DND-41 (cell line): ENCODE data around the gene PFN1.

Experiments
- ATAC-seq: fragments of 200-7000 bp; cut with Tn5 transposase; 3 replicates; pipeline ENCODE4 v1.9.1; 2021; ENCODE audit warnings: low read depth; ENCODE audit not compliant: insufficient read depth
- DNase-seq: peaks from one replicate; pipeline ENCODE4 v3.0.0-alpha.2; 2020
- H2AFZ ChIP-seq: 2 replicates; pipeline ENCODE4 v1.6.0; 2012; ENCODE audit warnings: low read depth, low read length
- H3K27ac ChIP-seq: 2 replicates; pipeline ENCODE4 v1.5.1; 2012; ENCODE audit warnings: low read length, inconsistent platforms
- H3K27me3 ChIP-seq: fragments of 200-600 bp; sonication (generic); 2 replicates; pipeline ENCODE4 v1.6.0; 2012; ENCODE audit warnings: low read length, mild to moderate bottlenecking, inconsistent platforms; ENCODE audit not compliant: insufficient read depth, poor library complexity
- H3K36me3 ChIP-seq: 2 replicates; pipeline ENCODE4 v1.5.1; 2012; ENCODE audit warnings: low read length, inconsistent platforms; ENCODE audit not compliant: insufficient read depth
- H3K4me1 ChIP-seq: 2 replicates; pipeline ENCODE4 v1.5.1; 2012; ENCODE audit warnings: mild to moderate bottlenecking, low read length; ENCODE audit not compliant: insufficient read depth
- H3K4me2 ChIP-seq: 2 replicates; pipeline ENCODE4 v1.6.0; 2012; ENCODE audit warnings: mild to moderate bottlenecking, moderate library complexity, low read length, inconsistent platforms; ENCODE audit not compliant: insufficient read depth
- H3K4me3 ChIP-seq, 2 experiments: fragments of 200-600 bp in 1 of 2; shearing (Covaris generic) in 1 of 2; 2 replicates each; pipeline ENCODE4 v1.5.1; 2012 to 2016; ENCODE audit warnings: inconsistent platforms in 2 of 2, low read length in 2 of 2, mild to moderate bottlenecking in 2 of 2, low read depth in 1 of 2, moderate library complexity in 1 of 2
- H3K79me2 ChIP-seq: 2 replicates; pipeline ENCODE4 v1.6.0; 2012; ENCODE audit warnings: low read length, inconsistent platforms; ENCODE audit not compliant: insufficient read depth
- H3K9ac ChIP-seq: 2 replicates; pipeline ENCODE4 v1.6.0; 2012; ENCODE audit warnings: low read depth, mild to moderate bottlenecking, inconsistent platforms, low read length, moderate library complexity
- H3K9me3 ChIP-seq: 2 replicates; pipeline ENCODE4 v1.5.1; 2012; ENCODE audit warnings: low read length, moderate library complexity, mild to moderate bottlenecking, inconsistent platforms; ENCODE audit not compliant: insufficient read depth, severe bottlenecking
- H4K20me1 ChIP-seq: 2 replicates; pipeline ENCODE4 v1.6.0; 2012; ENCODE audit warnings: low read length; ENCODE audit not compliant: insufficient read depth
- EZH2 ChIP-seq: IDR thresholded peaks from 3 replicates; pipeline ENCODE4 v1.6.1; 2012; ENCODE audit warnings: borderline replicate concordance, low read depth, mild to moderate bottlenecking, moderate library complexity, low read length, inconsistent platforms; ENCODE audit not compliant: severe bottlenecking
- TF ChIP-seq, protein P1 (sequence below): IDR thresholded peaks from 2 replicates; pipeline ENCODE4 v1.5.1; 2012; ENCODE audit warnings: borderline replicate concordance, low read length, moderate library complexity, mild to moderate bottlenecking; ENCODE audit not compliant: poor library complexity, severe bottlenecking; ENCODE audit errors: extremely low read depth

PFN1 gene

GRCh38 chr17:4982305-4982704 is 34.0 kb upstream of the PFN1 start:
- DNase-seq (no peak), ATAC-seq (no peak)
- peaks cover 26% of the 10 kb centered on the region for H3K4me1 ChIP-seq
- TF ChIP-seq, protein P1, sequence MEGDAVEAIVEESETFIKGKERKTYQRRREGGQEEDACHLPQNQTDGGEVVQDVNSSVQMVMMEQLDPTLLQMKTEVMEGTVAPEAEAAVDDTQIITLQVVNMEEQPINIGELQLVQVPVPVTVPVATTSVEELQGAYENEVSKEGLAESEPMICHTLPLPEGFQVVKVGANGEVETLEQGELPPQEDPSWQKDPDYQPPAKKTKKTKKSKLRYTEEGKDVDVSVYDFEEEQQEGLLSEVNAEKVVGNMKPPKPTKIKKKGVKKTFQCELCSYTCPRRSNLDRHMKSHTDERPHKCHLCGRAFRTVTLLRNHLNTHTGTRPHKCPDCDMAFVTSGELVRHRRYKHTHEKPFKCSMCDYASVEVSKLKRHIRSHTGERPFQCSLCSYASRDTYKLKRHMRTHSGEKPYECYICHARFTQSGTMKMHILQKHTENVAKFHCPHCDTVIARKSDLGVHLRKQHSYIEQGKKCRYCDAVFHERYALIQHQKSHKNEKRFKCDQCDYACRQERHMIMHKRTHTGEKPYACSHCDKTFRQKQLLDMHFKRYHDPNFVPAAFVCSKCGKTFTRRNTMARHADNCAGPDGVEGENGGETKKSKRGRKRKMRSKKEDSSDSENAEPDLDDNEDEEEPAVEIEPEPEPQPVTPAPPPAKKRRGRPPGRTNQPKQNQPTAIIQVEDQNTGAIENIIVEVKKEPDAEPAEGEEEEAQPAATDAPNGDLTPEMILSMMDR: no peak
- no peak for TF ChIP-seq EZH2
- H3K9ac ChIP-seq: no peak overlapping the region
- H3K36me3 ChIP-seq: peaks cover 59% of the 10 kb centered on the region
- no peak overlapping the region for H3K4me2 ChIP-seq
- no peaks in the 10 kb centered on the region for H3K27me3 ChIP-seq
- H3K79me2 ChIP-seq: peaks cover 19% of the 10 kb centered on the region
- no peaks in the 10 kb centered on the region for H3K9me3 ChIP-seq
- no peak overlapping the region for H2AFZ ChIP-seq
- H4K20me1 ChIP-seq: no peaks in the 10 kb centered on the region
- H3K27ac ChIP-seq: no peak overlapping the region
- H3K4me3 ChIP-seq: no peak overlapping the region

GRCh38 chr17:4980644-4981216 is 32.4 kb upstream of the PFN1 start:
- Histone ChIP-seq H3K9ac (no peak overlapping the region), H3K36me3 (peaks cover 64% of the 10 kb centered on the region), H2AFZ (no peak overlapping the region; the same call in 1 of the 2 replicates), H3K27me3 (no peaks in the 10 kb centered on the region), H3K27ac (peak overlapping the region; percentile 3; the same call in 1 of the 2 replicates), H3K79me2 (peaks cover 3% of the 10 kb centered on the region), H3K9me3 (no peaks in the 10 kb centered on the region), H4K20me1 (no peaks in the 10 kb centered on the region), H3K4me1 (peaks cover 12% of the 10 kb centered on the region), H3K4me3 (no peak overlapping the region), H3K4me2 (no peak overlapping the region)
- DNase-seq (peak; percentile 66), ATAC-seq (peak; percentile 82)
- TF ChIP-seq EZH2: no peak
- TF ChIP-seq, protein P1: peak; percentile 84

GRCh38 chr17:4978726-4979125 is 30.4 kb upstream of the PFN1 start:
- no peaks in the 10 kb centered on the region for H3K27me3 ChIP-seq
- no peaks in the 10 kb centered on the region for H4K20me1 ChIP-seq
- ATAC-seq (no peak), DNase-seq (no peak)
- H3K9me3 ChIP-seq: no peaks in the 10 kb centered on the region
- no peak overlapping the region for H3K27ac ChIP-seq
- peaks cover 76% of the 10 kb centered on the region for H3K36me3 ChIP-seq
- H3K9ac ChIP-seq: no peak overlapping the region
- H3K4me2 ChIP-seq: no peak overlapping the region
- H3K4me1 ChIP-seq: peaks cover 6% of the 10 kb centered on the region
- no peak overlapping the region for H2AFZ ChIP-seq
- TF ChIP-seq EZH2: no peak
- TF ChIP-seq, protein P1: no peak
- H3K4me3 ChIP-seq: no peak overlapping the region
- H3K79me2 ChIP-seq: no peaks in the 10 kb centered on the region
